Adrenal gland (tissue), 12 donors: ENCODE results near the gene NADSYN1. TPM values are rescaled to one million over a fixed set of nuclear protein-coding genes. Genes with fewer than 3 reads are reported as not detected.

Source experiments
- DNase-seq, 7 donors: peaks; one replicate each; pipeline ENCODE4 v3.0.0-alpha.2; 2019 to 2020
- H3K27ac ChIP-seq, 5 donors: fragments of 200-600 bp; sonication (generic) in 4 of 5; 1 replicate in 3 of 5; 2 replicates in 2 of 5; pipeline versions ENCODE4 v1.5.1 to v1.8.0; 2016 to 2020; ENCODE audit warnings: mild to moderate bottlenecking in 1 of 5
- H3K27me3 ChIP-seq: fragments of 200-600 bp; 2 replicates; pipeline ENCODE4 v1.8.0; 2021
- H3K36me3 ChIP-seq, 2 donors: fragments of 200-600 bp; replicated peaks in 1 of 2; 1 replicate in 1 of 2; 2 replicates in 1 of 2; pipeline versions ENCODE4 v1.5.1 to v1.8.0; 2018 to 2022
- H3K4me1 ChIP-seq, 2 donors: fragments of 200-600 bp; replicated peaks in 1 of 2; 1 replicate in 1 of 2; 2 replicates in 1 of 2; pipeline versions ENCODE4 v1.5.1 to v1.8.0; 2018 to 2021
- H3K4me3 ChIP-seq, 4 donors: fragments of 200-600 bp; sonication (generic) in 3 of 4; one replicate each; pipeline ENCODE4 v1.5.1; 2016 to 2018
- H3K9me3 ChIP-seq, 3 donors: fragments of 200-600 bp; sonication (generic) in 1 of 3; replicated peaks in 1 of 3; 1 replicate in 2 of 3; 2 replicates in 1 of 3; pipeline versions ENCODE4 v1.5.1 to v1.8.0; 2016 to 2021
- POLR2A ChIP-seq, 2 donors: fragments of 450-650 bp; IDR thresholded peaks; one replicate each; pipeline ENCODE4 v1.6.1; 2017; ENCODE audit warnings: antibody characterized with exemption in 2 of 2, mild to moderate bottlenecking in 2 of 2, moderate library complexity in 1 of 2
- WGBS, 4 donors: extraction: QIAGEN DNeasy Blood & Tissue Kit in 2 of 4; methylation state at CpG; one replicate each; pipeline versions ENCODE4 v1.1.5 to v1.1.7; 2013 to 2017; 5-methylcytosine and 5-hydroxymethylcytosine counted together
- intact Hi-C, 2 donors: fragments of 100-400 bp; cut with DNase I; formaldehyde crosslinking; loops; one replicate each; pipeline versions ENCODE4 v1.14.1 to v1.15.0; 2022 to 2023
- polyA plus RNA-seq, 3 donors: library from polyadenylated mRNA; stranded (reverse); fragments of 200-250 nt in 2 of 3; fragments of 350-450 nt in 1 of 3; fragmentation: Illumina TruSeq in 1 of 3; extraction: RNeasy Lipid Tissue Mini Kit (QIAGEN cat#74804) in 1 of 3; gene quantifications; one replicate each; pipeline ENCODE4 v1.2.3, GENCODE V29; 2013 to 2014
- total RNA-seq, 9 donors: library from RNA; depleted of rRNA in 4 of 9; stranded (reverse); fragments of >200 nt in 4 of 9; fragments of 120-200 nt in 1 of 9; fragmentation: NEBNext Ultra II Directional in 1 of 9; extraction: Animal tissue kit (Norgen Biotek cat#: 25700) in 1 of 9; gene quantifications; one replicate each; pipeline versions ENCODE4 v1.1.0 to v1.2.4, GENCODE V29; 2013 to 2023
- TF ChIP-seq, protein P1 (sequence below), 6 experiments: fragments of 450-650 bp in 4 of 6; fragments of 200-600 bp in 2 of 6; sonication (generic) in 1 of 6; IDR thresholded peaks; 1 replicate in 5 of 6; 2 replicates in 1 of 6; pipeline versions ENCODE4 v1.5.1 to v1.8.0; 2016 to 2021; ENCODE audit warnings: antibody characterized with exemption in 6 of 6, mild to moderate bottlenecking in 2 of 6, moderate library complexity in 1 of 6
- donor health status: healthy with polysubstance abuse.
- donor health status: Bipolar disorder and iron deficiency.
- donor health status: DM: yes; HTN: yes; CAD: no.
- donor health status: DM: no; HTN: no; CAD: no.
- donor health status: DM: no; HTN: no; CAD: no.
- donor health status: DM: yes; HTN: yes; CAD: no.

NADSYN1 gene
- total and polyA plus RNA-seq, 12 donors: 37.1 to 128 (median 58.5) TPM

DNA sequence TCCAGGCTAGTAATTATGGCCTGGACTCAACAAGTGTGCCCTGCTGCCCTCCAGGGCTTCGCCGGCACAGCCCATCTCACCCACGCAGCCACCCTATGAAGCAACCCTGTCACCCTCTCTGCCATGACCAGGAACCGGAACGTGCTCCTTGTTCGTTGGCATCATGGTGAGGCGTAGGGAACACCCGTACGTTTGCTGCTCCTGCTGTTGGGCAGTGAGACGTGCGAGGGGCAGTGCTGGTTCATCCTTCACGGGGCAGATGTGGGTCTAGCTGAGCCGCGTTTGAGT, 20.7 kb downstream of the NADSYN1 start:
- Histone ChIP-seq H3K4me3 (no peak overlapping the region), H3K27ac (no peak overlapping the region), H3K36me3 (peaks cover 0 to 61% of the 10 kb centered on the region in 2 donors), H3K9me3 (no peaks in the 10 kb centered on the region), H3K4me1 (no peaks in the 10 kb centered on the region), H3K27me3 (no peaks in the 10 kb centered on the region)
- intact Hi-C loops: no loop called here
- WGBS, 4 donors: 90 to 98% (median 96%) methylated on average over 14 of the region's 14 CpGs
- TF ChIP-seq POLR2A (IDR thresholded peaks at IDR 0.05): no peak
- TF ChIP-seq, protein P1, sequence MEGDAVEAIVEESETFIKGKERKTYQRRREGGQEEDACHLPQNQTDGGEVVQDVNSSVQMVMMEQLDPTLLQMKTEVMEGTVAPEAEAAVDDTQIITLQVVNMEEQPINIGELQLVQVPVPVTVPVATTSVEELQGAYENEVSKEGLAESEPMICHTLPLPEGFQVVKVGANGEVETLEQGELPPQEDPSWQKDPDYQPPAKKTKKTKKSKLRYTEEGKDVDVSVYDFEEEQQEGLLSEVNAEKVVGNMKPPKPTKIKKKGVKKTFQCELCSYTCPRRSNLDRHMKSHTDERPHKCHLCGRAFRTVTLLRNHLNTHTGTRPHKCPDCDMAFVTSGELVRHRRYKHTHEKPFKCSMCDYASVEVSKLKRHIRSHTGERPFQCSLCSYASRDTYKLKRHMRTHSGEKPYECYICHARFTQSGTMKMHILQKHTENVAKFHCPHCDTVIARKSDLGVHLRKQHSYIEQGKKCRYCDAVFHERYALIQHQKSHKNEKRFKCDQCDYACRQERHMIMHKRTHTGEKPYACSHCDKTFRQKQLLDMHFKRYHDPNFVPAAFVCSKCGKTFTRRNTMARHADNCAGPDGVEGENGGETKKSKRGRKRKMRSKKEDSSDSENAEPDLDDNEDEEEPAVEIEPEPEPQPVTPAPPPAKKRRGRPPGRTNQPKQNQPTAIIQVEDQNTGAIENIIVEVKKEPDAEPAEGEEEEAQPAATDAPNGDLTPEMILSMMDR (IDR thresholded peaks at IDR 0.05): no peak
- DNase-seq: no peak

DNA sequence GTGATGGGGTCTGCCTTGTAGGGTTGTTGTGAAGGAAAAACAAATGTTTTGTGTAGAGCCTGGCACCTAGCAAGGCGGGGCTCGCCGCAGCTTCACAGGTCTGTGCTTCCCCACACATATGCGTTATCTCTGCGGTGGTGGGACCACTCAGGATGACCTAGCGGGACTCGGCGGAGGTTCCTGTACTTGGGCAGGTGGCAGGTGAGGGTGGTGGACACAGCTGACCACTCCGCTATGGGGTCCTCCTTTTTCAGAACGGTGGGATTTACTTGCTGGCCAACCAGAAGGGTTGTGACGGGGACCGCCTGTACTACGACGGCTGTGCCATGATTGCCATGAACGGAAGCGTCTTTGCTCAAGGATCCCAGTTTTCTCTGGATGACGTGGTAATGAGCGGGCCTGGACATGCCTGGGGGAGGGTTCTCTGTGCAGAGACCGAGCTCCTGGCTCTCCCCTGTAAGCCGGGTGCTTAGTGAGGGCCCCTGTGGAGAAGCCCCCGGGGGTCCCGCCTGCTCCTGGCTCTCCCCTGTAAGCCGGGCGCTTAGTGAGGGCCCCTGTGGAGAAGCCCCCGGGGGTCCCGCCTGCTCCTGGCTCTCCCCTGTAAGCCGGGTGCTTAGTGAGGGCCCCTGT, 21.3 kb downstream of the NADSYN1 start:
- intact Hi-C loops: no loop called here
- Histone ChIP-seq H3K4me1 (no peaks in the 10 kb centered on the region), H3K4me3 (no peak overlapping the region), H3K36me3 (peaks cover 0 to 65% of the 10 kb centered on the region in 2 donors), H3K27ac (no peak overlapping the region), H3K9me3 (no peaks in the 10 kb centered on the region), H3K27me3 (no peaks in the 10 kb centered on the region)
- WGBS, 4 donors: 93 to 96% (median 95%) methylated on average over 13 to 27 of the region's 27 CpGs
- TF ChIP-seq POLR2A (IDR thresholded peaks at IDR 0.05): no peak
- TF ChIP-seq, protein P1 (IDR thresholded peaks at IDR 0.05): no peak
- no peak for DNase-seq

DNA sequence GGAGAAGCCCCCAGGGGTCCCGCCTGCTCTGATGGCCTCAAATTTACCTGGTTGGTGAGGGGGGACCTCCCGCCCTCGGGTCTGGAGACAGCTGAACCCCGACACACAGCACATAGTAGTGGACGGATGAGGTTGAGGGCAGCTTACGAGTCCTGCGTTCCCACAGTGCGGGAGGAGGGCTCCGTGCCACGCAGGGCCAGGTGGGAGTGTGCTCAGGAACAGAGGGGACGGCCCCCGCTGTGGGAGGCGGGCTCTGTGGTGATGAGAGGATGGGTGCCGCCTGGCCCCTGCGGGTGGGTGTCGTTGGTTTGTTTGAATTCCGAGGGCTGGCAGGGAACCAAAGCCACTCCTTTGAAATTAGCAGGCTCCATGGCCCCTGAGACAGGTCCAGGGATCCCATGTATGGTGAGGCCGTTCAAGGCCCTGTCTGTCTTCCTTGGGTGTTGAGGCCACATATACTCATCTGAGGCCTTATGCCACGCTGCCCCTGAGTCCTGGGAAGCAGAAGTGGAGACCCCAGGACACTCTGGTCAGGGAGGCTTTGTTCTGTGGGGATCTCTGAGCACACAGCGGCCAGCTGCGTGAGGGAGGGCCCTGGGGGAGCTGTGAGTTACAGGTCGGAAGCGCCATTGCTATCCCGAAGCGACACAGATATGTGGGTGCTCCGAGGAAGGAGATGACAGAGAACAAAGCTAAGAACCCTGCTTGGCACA, 21.9 kb downstream of the NADSYN1 start:
- intact Hi-C loops: no loop called here
- no peaks in the 10 kb centered on the region for H3K9me3 ChIP-seq
- no peak overlapping the region for H3K4me3 ChIP-seq
- no peaks in the 10 kb centered on the region for H3K27me3 ChIP-seq
- WGBS, 4 donors: 94 to 96% (median 95%) methylated on average over 18 to 26 of the region's 26 CpGs
- no peaks in the 10 kb centered on the region for H3K4me1 ChIP-seq
- TF ChIP-seq POLR2A (IDR thresholded peaks at IDR 0.05): no peak
- TF ChIP-seq, protein P1 (IDR thresholded peaks at IDR 0.05): no peak
- no peak overlapping the region for H3K27ac ChIP-seq
- no peak for DNase-seq
- H3K36me3 ChIP-seq: peaks cover 0 to 70% of the 10 kb centered on the region in 2 donors

DNA sequence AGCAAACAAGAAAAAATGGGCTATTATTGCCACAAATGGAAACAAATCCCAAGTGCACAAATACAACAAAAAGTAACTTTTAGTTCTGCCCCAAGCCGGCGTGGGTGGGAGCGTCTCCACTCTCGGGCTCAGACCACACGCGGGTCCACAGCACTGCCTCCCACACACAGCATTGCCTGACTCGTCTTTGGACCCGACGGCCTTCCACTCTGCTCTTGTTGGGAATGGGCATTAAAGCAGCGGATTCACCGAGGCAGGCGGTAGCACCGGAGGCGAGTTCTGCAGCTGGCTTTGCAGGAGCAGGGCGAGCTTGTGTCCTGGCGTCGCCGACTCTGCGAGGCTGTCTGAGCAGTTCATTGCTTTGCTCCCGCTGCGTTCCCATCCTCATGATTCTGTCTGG, 23.0 kb downstream of the NADSYN1 start:
- no peak for TF ChIP-seq POLR2A (IDR thresholded peaks at IDR 0.05)
- TF ChIP-seq, protein P1 (IDR thresholded peaks at IDR 0.05): no peak
- H3K4me1 ChIP-seq: no peaks in the 10 kb centered on the region
- peaks cover 0 to 79% of the 10 kb centered on the region in 2 donors for H3K36me3 ChIP-seq
- no peak overlapping the region for H3K4me3 ChIP-seq
- no peaks in the 10 kb centered on the region for H3K9me3 ChIP-seq
- no peaks in the 10 kb centered on the region for H3K27me3 ChIP-seq
- intact Hi-C loops: no loop called here
- 95 to 97% (median 96%) methylated on average over 19 to 21 of the region's 21 CpGs for WGBS, 4 donors
- no peak overlapping the region for H3K27ac ChIP-seq
- DNase-seq: no peak
